SU-DHL-6 (cell line): ENCODE measurements around the gene THBS3.
"Not testable (repeated sequence)": the region's sequence is repeated elsewhere in the genome, so short reads cannot be mapped to it uniquely, and the experiment has no call there.

Source experiments
- H2AFZ ChIP-seq: fragments of 200-600 bp; sonication (generic); 2 replicates; pipeline ENCODE4 v1.6.1; 2014; ENCODE audit warnings: low read depth, mild to moderate bottlenecking, moderate library complexity, mixed read lengths, antibody characterized with exemption, low read length; ENCODE audit not compliant: severe bottlenecking
- H3F3A ChIP-seq: fragments of 200-600 bp; shearing (Covaris generic); 2 replicates; pipeline ENCODE4 v1.6.0; 2016; ENCODE audit warnings: antibody characterized with exemption, mild to moderate bottlenecking; ENCODE audit not compliant: insufficient read depth
- H3K27ac ChIP-seq: fragments of 200-600 bp; sonication (generic); 2 replicates; pipeline ENCODE4 v1.5.1; 2016; ENCODE audit warnings: low read depth, mild to moderate bottlenecking, low read length, moderate library complexity, mixed read lengths
- H3K27me3 ChIP-seq: fragments of 200-600 bp; sonication (generic), shearing (Covaris generic); 2 replicates; pipeline ENCODE4 v1.6.0; 2014; ENCODE audit warnings: mild to moderate bottlenecking, low read length
- H3K36me3 ChIP-seq: fragments of 200-600 bp; sonication (generic); 2 replicates; pipeline ENCODE4 v1.6.1; 2014; ENCODE audit warnings: mild to moderate bottlenecking, low read length, mixed read lengths
- H3K4me2 ChIP-seq: fragments of 300-600, 200-600 bp; shearing (Covaris generic), sonication (generic); 2 replicates; pipeline ENCODE4 v1.6.0; 2014; ENCODE audit warnings: low read length, low read depth, mild to moderate bottlenecking; ENCODE audit not compliant: poor library complexity, severe bottlenecking
- H3K4me3 ChIP-seq: fragments of 200-600 bp; sonication (generic); 2 replicates; pipeline ENCODE4 v1.5.1; 2014; ENCODE audit warnings: antibody characterized with exemption, low read length, mild to moderate bottlenecking, mixed read lengths; ENCODE audit not compliant: insufficient read depth, poor library complexity, severe bottlenecking
- H3K79me2 ChIP-seq: fragments of 200-600 bp; sonication (generic); 2 replicates; pipeline ENCODE4 v1.6.1; 2014; ENCODE audit warnings: mild to moderate bottlenecking, low read length, moderate library complexity; ENCODE audit not compliant: insufficient read depth
- H3K9ac ChIP-seq: fragments of 200-600 bp; sonication (generic); 2 replicates; pipeline ENCODE4 v1.7.0; 2014; ENCODE audit warnings: mild to moderate bottlenecking, low read length
- H3K9me2 ChIP-seq: fragments of 200-600 bp; sonication (generic); replicated peaks from 2 replicates; pipeline ENCODE4 v1.6.1; 2014; ENCODE audit warnings: low read length; ENCODE audit not compliant: insufficient read depth
- H3K9me3 ChIP-seq: fragments of 200-600 bp; sonication (generic); 2 replicates; pipeline ENCODE4 v1.6.1; 2014; ENCODE audit warnings: low read length, mixed read lengths; ENCODE audit not compliant: insufficient read depth
- H4K20me1 ChIP-seq: fragments of 200-600 bp; sonication (generic); 2 replicates; pipeline ENCODE4 v1.6.1; 2014; ENCODE audit warnings: low read depth, mild to moderate bottlenecking, antibody characterized with exemption, low read length, moderate library complexity, mixed read lengths
- EZH2phosphoT487 ChIP-seq: fragments of 200-600 bp; sonication (generic), shearing (Covaris generic); conservative IDR thresholded peaks from 2 replicates; pipeline ENCODE4 v1.6.1; 2018; ENCODE audit warnings: mild to moderate bottlenecking, antibody characterized with exemption, low read length, moderate library complexity, mixed read lengths
- TF ChIP-seq, protein P1 (sequence below): fragments of 200-600 bp; sonication (generic); IDR thresholded peaks from one replicate; pipeline ENCODE4 v1.5.1; 2017; ENCODE audit warnings: antibody characterized with exemption, mild to moderate bottlenecking, low read length, moderate library complexity; ENCODE audit not compliant: insufficient read depth, poor library complexity, severe bottlenecking

The THBS3 gene

GRCh38 chr1:155193275-155193990 is 14.3 kb downstream of the THBS3 start:
- Histone ChIP-seq H2AFZ (peak overlapping the region; percentile 77), H3K27me3 (no peaks in the 10 kb centered on the region), H3K79me2 (no peaks in the 10 kb centered on the region), H4K20me1 (no peaks in the 10 kb centered on the region), H3K36me3 (no peaks in the 10 kb centered on the region), H3K4me2 (peak overlapping the region; percentile 52), H3K9me3 (no peaks in the 10 kb centered on the region), H3K9me2 (no peaks in the 10 kb centered on the region), H3F3A (no peaks in the 10 kb centered on the region), H3K4me3 (peak overlapping the region; percentile 11), H3K9ac (peak overlapping the region; percentile 39; the same call in 1 of the 2 replicates), H3K27ac (no peak overlapping the region)
- TF ChIP-seq EZH2phosphoT487 = no peak
- TF ChIP-seq, protein P1, sequence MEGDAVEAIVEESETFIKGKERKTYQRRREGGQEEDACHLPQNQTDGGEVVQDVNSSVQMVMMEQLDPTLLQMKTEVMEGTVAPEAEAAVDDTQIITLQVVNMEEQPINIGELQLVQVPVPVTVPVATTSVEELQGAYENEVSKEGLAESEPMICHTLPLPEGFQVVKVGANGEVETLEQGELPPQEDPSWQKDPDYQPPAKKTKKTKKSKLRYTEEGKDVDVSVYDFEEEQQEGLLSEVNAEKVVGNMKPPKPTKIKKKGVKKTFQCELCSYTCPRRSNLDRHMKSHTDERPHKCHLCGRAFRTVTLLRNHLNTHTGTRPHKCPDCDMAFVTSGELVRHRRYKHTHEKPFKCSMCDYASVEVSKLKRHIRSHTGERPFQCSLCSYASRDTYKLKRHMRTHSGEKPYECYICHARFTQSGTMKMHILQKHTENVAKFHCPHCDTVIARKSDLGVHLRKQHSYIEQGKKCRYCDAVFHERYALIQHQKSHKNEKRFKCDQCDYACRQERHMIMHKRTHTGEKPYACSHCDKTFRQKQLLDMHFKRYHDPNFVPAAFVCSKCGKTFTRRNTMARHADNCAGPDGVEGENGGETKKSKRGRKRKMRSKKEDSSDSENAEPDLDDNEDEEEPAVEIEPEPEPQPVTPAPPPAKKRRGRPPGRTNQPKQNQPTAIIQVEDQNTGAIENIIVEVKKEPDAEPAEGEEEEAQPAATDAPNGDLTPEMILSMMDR = peak; percentile 97

- Histone ChIP-seq H3K9me2 (no peaks in the 10 kb centered on the region), H3K27ac (no peak overlapping the region), H4K20me1 (no peaks in the 10 kb centered on the region), H3K4me2 (peak overlapping the region; percentile 52), H3F3A (no peaks in the 10 kb centered on the region), H3K27me3 (no peaks in the 10 kb centered on the region), H2AFZ (no peak overlapping the region), H3K36me3 (no peaks in the 10 kb centered on the region), H3K79me2 (no peaks in the 10 kb centered on the region), H3K4me3 (peak overlapping the region; percentile 11), H3K9ac (peak overlapping the region; percentile 39; the same call in 1 of the 2 replicates), H3K9me3 (no peaks in the 10 kb centered on the region)
- no peak for TF ChIP-seq EZH2phosphoT487
- TF ChIP-seq, protein P1 = no peak
Observed at GRCh38 chr1:155192346-155193274, 15.1 kb downstream of the THBS3 start.

DNA sequence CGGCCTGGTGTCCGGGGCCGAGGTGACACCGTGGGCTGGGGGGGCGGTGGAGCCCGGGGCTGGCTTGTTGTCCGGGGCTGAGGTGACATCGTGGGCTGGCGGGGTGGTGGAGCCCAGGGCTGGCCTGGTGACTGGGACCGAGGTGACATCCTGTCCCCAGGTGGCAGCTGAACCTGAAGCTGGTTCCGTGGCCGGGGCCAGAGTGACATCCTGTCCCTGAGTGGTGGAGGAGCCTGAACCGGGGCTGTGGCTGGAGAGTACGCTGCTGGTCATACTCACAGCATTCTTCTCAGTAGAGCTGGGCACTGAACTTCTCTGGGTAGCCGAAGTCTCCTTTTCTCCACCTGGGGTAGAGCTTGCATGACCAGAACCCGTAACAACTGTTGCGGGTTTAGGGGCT is 15.8 kb downstream of the THBS3 start:
- H3K9ac ChIP-seq = no peak overlapping the region
- H3K27ac ChIP-seq = no peak overlapping the region
- H4K20me1 ChIP-seq = no peaks in the 10 kb centered on the region
- no peaks in the 10 kb centered on the region for H3K9me3 ChIP-seq
- no peaks in the 10 kb centered on the region for H3K9me2 ChIP-seq
- no peak overlapping the region for H2AFZ ChIP-seq
- H3F3A ChIP-seq = no peaks in the 10 kb centered on the region
- TF ChIP-seq EZH2phosphoT487 = no peak
- TF ChIP-seq, protein P1 = no peak
- no peaks in the 10 kb centered on the region for H3K27me3 ChIP-seq
- no peaks in the 10 kb centered on the region for H3K79me2 ChIP-seq
- H3K4me3 ChIP-seq = no peak overlapping the region
- H3K36me3 ChIP-seq = no peaks in the 10 kb centered on the region
- no peak overlapping the region for H3K4me2 ChIP-seq

DNA sequence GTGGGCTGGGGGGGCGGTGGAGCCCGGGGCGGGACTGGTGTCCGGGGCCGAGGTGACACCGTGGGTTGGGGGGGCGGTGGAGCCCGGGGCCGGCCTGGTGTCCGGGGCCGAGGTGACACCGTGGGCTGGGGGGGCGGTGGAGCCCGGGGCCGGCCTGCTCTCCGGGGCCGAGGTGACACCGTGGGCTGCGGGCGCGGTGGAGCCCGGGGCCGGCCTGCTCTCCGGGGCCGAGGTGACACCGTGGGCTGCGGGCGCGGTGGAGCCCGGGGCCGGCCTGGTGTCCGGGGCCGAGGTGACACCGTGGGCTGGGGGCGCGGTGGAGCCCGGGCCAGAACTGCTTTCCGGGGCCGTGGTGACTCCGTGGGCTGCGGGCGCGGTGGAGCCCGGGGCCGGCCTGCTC is 17.8 kb downstream of the THBS3 start:
- H3K9me2 ChIP-seq, H3F3A ChIP-seq, H3K4me3 ChIP-seq, H3K9ac ChIP-seq, H2AFZ ChIP-seq, H3K36me3 ChIP-seq, H3K9me3 ChIP-seq, H3K79me2 ChIP-seq, H3K27me3 ChIP-seq, H3K27ac ChIP-seq, H4K20me1 ChIP-seq, H3K4me2 ChIP-seq: not testable (repeated sequence)
